Body of pancreas (tissue), 4 donors: Measurements from ENCODE around the gene AVL9.

Source experiments
- CTCF ChIP-seq, 7 experiments: fragments of 450-650 bp in 4 of 7; fragments of 200-600 bp in 3 of 7; sonication (generic) in 3 of 7; IDR thresholded peaks; one replicate each; pipeline ENCODE4 v1.5.1; 2016 to 2019; ENCODE audit warnings: antibody characterized with exemption in 7 of 7
- POLR2A ChIP-seq, 3 donors: fragments of 450-650 bp; IDR thresholded peaks; one replicate each; pipeline ENCODE4 v1.6.1; 2016; ENCODE audit warnings: antibody characterized with exemption in 3 of 3, mild to moderate bottlenecking in 2 of 3

GRCh38 chr7:32507414-32507813 is 12.1 kb downstream of the AVL9 start:
- no peak for TF ChIP-seq CTCF (IDR thresholded peaks at IDR 0.05)
- no peak for TF ChIP-seq POLR2A (IDR thresholded peaks at IDR 0.05)
